ENCODE measurements around the gene STAT1.

- TF ChIP-seq, protein P1, sequence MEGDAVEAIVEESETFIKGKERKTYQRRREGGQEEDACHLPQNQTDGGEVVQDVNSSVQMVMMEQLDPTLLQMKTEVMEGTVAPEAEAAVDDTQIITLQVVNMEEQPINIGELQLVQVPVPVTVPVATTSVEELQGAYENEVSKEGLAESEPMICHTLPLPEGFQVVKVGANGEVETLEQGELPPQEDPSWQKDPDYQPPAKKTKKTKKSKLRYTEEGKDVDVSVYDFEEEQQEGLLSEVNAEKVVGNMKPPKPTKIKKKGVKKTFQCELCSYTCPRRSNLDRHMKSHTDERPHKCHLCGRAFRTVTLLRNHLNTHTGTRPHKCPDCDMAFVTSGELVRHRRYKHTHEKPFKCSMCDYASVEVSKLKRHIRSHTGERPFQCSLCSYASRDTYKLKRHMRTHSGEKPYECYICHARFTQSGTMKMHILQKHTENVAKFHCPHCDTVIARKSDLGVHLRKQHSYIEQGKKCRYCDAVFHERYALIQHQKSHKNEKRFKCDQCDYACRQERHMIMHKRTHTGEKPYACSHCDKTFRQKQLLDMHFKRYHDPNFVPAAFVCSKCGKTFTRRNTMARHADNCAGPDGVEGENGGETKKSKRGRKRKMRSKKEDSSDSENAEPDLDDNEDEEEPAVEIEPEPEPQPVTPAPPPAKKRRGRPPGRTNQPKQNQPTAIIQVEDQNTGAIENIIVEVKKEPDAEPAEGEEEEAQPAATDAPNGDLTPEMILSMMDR (IDR thresholded peaks at IDR 0.05; ENCODE audit: borderline replicate concordance, extremely low read depth, low read length, poor library complexity, severe bottlenecking), result no peak
- TF ChIP-seq EZH2 (IDR thresholded peaks at IDR 0.05; ENCODE audit: borderline replicate concordance, low read depth, low read length, severe bottlenecking), result no peak
Measured at GRCh38 chr2:190927301-190927700, 86.7 kb downstream of the STAT1 start.
